ENCODE results near the gene ADCY7.

ADCY7 gene

DNA sequence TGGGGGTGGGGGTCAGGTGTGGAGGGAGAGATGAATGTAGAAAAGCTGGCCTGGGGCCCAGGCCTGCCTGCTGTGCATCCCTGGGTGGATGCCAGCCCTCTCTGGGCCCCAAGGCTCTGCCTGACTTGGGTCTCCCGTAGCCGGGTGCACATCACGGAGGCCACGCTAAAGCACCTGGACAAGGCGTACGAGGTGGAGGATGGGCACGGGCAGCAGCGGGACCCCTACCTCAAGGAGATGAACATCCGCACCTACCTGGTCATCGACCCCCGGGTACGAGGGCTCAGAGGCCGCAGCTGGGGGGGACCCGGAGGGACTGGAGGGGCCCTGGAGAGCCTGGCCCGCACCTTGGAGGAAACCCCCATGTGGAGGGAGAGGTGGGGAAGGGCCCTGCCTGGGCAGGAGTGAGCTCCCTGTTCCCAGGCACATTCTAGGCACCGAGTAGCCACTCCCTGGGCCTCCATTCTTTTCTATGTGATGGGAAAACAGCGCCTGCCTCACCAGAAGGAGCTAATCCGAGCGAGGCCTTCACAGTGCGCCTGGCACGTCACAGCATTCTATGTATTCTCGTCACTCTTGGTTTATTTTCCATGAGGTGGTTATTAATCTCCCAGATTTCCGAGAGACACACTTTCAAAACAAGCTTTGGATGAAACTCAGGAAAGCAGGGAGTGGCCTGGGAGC is 34.7 kb downstream of the ADCY7 start:
- no peak for FAIRE-seq

DNA sequence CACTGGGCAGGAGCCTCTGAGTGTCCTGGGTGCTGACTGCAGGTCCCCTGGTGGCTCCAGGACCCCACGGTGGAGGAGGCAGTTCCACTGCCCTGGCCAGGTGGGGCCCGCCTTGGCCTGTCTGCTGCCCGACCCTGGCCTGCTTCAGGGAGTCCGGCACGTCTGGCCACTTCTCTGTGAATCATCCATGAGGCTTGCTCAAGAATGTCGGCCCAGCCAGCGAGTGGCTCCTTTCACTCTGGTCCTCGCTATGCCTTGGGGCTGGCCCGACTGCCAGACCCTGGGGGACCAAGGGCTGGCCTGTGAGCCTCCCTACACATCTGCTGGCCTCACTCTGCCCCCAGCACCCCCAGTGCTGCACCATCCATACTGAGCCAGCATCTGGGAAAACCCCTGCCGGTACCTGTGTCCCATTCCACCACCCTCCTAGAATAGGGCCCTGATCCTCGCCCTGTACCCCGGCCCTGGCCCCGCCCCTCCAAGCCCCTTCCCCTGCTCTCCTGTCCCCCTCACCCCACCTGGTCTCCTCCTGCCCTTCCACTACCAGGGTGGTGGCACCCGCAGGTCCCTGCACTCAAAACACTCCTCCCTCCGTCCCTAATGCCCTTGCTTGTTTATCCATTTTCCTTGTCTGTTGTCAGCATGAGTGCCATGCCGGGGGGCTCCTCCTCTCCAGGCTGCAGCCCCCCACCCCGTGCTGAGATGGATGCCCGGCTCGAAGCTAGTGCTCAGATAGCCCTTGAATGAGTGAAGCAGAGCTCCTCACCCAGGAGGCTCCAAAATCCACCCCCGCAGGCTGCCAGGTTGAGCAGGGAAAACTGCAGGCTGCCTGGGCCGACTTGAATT is 35.5 kb downstream of the ADCY7 start:
- no peak for FAIRE-seq

DNA sequence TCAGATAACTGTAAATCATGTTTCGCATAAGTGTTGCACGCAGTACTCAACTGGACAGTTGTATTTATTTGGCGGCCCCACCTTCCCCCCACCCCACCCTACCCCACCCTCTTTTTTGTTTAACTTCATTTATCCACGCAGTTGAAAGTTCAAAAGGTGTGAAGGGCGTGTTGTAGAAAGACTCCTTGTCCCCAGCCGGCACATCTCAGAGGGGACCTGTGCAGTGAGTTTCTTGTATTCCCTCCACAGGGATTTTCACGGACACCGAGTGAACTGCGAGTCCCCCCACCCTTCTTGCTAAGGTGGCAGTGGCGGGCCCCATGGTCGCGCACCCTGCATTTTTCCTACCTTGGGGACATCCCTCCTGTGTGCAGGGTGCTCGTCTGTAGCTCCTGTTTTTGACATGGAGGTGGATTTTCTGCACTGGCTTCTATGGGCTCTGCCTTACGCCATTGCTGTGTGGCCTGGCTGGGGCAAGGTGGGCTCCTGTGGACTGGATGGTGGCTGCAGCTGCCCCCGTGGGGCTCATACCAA is 36.2 kb downstream of the ADCY7 start:
- no peak for FAIRE-seq

DNA sequence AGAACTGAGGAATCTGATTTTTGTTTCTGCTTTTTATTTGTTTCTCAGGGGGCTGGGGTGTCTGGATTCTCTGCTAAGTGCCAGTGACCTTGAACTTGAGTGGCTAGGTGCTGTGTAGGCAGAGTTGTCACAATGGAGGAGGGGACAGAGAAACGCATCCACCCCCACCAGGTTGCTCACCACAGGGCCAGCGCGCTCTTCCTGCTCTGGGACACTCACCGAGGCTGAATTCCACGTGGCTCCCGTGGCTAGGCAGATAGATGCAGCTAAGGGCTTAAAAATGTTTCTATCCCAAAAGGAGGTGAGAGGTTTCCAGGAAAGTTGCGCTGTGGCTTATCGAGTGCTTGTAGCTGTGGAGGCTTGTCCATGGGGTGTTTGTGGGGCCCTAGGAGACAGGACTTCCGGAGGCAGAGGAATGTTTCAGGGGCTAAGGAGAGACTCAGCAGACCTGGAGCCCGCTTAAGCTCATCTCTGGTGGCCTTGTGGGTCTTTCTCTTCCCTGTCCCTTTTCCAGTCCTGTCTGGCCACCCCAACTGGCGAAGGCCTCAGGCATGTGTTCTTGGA is 36.8 kb downstream of the ADCY7 start:
- FAIRE-seq = no peak

DNA sequence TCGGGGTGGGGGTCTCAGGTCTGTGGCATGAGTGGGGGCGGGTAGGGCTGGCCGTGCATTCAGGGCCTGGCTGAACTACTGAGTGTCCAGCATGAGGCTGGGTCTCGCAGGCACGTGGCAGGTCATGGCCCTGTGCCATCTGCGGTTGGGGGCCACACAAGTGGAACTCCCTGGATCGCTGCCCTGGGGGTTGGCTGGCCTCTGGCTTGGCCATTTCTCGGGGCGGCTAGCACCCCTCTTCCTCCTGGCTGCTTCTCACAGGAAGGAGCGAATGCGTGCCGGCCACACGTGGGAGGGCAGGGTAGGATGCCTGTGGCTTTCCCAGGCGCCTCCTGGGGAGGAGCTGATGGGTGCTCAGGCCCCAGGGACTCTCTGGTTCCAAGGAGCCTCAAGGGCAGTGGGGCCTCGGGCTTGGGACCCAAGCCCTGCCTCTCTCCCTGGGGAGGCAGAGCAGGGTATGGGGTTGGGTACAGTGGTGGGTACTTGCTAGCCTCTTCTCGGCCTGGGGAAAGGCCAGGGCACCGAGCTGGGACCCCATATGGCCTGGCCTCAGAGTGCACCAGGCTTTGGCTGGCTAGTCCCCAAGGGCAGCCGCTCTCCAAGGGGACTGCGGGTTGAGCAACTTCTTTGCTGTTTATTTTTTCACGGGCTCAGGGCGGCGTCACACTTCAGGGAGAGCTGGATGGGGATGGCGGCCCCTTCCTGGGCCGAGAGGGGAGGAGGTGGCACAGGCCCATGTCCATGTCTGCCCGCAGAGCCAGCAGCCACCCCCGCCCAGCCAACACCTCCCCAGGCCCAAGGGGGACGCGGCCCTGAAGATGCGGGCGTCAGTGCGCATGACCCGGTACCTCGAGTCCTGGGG is 37.5 kb downstream of the ADCY7 start:
- FAIRE-seq = no peak

DNA sequence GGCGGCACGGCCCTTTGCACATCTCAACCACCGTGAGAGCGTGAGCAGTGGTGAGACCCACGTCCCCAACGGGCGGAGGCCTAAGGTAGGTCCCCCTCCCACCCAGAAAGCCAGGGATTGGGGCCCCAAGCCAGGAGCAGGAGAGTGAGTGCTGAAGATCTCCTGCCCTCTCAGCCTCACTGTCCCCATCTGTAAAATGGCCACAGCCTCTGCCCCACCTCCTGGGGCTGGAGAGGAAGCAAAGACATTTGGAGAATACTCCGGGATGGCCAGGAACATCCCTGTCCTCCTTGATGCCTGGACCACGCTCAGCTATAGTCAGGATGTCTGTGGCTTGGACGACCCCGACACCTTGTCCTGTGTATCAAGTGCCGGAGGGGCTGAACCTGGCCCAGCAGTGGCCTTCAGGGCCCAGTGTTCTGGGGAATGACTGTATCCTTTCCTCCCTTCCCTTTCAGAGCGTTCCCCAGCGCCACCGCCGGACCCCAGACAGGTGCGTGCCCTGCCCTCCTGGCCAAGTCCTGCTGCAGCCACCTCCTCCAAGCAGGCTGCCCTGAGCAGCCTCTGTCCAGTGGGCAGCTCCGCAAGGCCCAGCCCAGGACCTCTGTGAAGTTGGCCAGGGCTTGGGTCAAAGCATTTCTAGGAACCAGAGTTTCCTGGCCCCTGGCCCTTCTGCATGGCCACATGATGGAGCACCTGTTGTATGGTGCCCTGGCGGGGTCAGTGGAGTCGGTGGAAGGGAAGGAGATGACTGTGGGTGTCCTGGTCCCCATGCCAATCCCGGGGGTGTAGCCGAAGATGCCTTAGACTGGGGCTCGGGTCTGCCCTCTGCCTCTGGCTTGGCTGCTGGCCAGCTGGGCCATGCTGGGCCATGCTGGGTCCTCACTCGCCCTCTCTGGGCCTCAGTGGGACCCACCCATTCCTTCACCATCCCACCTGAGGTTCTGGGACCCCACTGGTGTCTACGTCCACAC is 38.4 kb downstream of the ADCY7 start:
- no peak for FAIRE-seq

DNA sequence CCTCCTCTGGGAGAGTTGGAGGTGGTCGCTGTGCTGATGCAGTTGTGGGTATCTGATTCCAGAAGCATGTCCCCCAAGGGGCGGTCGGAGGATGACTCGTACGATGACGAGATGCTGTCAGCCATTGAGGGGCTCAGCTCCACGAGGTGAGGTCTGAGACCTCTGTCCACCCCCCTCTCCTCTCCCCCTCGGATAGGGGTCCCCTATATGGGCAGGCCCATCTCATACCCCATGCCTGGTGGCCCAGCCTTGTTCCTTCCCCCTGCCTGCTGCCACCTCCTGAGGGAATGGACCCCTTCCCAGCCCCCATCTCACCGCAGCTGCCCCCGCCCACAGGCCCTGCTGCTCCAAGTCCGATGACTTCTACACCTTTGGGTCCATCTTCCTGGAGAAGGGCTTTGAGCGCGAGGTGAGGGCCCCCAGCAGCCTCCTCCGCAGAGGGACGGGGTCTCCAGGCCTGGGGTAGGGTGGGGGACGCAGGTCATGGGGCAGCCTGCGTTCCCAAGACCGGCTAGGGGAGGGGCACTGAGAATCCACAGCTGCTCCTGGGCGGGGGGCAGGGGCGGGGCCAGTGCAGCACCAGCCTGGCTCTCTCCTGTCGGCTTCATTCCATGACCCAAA is 39.2 kb downstream of the ADCY7 start:
- no peak for FAIRE-seq

DNA sequence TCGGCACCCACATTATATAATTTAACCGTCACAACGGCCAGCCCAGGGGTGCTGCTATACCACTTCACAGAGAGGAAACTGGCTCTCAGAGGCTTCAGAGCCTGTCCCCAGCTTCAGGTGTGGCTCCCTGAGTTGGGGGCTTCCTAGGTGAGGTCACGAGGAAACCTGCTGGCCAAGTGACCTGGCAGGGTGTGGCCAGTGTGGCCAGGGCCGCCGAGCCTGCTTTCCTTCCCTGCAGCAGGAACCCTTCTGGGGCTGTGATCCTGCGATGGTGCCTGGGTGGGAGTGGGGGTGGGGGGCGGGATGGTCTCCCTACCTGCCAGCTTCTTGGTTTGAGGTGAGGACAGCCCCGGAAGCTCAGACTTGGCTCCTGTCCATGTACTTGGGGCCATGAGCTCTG is 39.9 kb downstream of the ADCY7 start:
- no peak for FAIRE-seq

DNA sequence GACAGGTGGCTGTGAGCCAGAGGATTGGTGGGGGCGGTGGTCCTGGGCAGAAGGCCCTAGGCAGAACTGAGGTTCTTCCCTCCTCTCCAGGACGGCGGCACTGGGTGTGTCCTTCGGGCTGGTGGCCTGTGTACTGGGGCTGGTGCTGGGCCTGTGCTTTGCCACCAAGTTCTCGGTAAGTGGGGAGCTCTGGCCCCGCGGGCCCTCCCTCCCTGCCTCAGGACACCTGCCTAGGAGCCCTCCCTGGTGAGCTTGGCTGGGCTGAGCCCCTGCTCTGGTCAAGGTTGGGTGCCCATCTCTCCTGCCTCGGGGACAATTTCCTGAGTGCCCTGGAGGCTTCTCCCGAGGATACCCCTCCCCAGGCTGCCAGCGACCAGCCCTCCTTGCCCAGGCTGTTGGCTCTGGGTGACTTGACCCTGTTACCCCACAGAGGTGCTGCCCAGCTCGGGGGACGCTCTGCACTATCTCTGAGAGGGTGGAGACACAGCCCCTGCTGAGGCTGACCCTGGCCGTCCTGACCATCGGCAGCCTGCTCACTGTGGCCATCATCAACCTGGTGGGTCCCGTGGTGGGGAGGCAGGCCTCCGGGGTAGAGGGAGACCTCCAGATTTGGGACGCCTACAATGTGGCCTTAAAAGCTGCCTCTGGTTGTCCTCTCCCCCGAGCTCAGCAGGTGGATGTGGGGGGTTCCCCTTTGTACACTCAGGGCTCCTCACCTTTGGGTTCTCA is 42.0 kb downstream of the ADCY7 start:
- FAIRE-seq = no peak

DNA sequence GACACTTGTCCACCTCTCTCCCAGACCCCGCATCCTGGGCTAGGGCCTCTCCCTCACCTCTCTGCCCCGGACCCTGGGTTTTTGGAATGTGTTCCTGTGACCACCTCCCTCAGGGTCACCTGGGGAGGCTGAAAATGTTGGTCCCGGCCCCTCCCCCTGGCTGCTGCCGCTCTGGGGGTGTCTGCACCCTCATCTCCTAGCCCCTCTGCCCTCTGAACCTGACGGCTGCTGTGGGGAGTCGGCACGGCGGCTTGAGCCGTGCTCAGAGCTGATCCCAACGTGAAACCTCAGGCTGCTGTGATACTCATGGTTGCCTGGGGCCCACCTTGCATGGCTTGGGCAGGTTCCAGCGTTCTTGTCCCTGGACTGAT is 42.8 kb downstream of the ADCY7 start:
- no peak for FAIRE-seq

DNA sequence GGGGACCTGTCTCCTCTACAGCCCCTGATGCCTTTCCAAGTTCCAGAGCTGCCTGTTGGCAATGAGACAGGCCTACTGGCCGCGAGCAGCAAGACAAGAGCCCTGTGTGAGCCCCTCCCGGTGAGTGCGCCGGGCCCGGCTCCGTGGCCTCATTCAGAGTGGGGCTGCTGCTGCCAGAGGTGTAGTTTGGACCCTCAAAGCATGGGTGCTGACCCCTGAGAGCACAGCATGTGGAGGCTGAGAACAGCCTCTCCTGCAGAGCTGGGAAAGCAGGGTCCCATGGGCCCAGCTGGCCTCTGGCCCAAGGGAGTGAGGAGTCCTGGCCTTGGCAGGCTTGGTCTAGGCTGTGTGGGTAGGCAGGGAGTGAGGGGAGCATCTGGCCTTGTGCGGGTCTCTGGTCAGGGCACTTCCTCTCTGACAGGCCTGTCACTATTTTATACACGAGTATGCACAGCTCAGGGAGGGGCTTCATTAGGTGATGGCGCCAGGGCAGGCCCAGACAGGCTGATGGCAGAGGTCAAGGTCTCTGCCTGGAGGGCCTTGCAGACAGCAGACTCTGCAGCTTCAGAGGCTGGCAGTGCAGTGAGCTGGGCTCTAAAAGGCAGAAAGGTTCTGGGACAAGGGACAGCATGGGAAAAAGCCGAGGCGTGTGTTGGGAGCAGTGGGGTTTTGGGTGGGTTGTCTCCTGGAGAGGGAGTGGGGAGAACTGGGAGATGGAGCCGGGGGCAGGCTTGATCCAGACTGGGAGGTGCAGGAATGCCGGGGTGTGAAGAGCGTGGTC is 43.4 kb downstream of the ADCY7 start:
- FAIRE-seq = no peak

DNA sequence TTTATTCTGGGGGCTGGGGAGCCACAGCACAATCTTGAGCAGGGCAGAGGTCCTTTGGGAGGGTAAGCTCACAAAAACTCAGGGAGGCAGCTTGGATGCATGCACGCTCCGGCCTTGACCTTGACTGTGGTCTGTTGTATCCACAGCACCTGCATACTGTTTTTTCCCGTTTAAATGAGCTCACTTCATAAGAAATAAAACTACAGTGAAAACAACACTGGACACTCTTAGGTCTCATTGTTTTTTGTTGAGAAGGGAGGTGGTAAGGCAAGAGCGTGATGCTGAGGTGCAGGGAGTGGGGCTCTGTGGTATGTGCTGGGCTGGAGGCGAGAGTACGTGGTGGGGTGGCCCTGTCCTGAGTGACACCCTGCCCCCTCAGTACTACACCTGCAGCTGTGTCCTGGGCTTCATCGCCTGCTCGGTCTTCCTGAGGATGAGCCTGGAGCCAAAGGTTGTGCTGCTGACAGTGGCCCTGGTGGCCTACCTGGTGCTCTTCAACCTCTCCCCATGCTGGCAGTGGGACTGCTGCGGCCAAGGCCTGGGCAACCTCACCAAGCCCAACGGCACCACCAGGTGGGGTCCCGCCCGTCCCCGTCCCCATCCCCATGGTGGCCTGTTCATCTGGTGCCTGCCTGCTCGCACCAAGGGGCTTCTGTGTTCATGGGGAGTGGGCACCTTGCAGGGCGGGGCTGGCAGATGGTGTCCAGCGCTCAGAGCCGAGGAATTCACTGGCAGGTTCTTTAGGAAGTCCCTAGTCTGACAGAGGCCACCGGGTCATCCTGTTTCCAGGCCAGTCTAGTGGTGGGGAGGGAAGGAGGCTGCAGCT is 44.2 kb downstream of the ADCY7 start:
- FAIRE-seq = no peak

DNA sequence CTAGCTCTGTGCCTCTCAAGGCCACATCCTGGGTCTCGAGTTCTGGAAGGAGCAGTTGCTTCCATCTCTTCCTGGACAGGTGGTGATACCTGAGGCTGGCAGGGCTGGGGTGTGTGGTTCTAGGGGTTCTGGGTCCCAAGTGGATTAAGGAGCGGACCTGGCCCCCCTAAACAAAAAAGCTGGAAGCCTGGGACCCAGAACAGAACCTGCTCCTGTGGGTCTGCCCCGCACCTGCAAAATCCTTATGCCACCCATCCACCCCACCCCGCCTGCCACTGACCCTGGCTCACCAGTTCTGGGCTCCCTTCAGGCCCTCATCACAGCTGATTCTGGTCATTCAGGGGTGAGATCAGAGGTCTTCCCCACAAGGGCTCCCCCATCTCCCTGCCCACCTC is 44.8 kb downstream of the ADCY7 start:
- no peak for FAIRE-seq

DNA sequence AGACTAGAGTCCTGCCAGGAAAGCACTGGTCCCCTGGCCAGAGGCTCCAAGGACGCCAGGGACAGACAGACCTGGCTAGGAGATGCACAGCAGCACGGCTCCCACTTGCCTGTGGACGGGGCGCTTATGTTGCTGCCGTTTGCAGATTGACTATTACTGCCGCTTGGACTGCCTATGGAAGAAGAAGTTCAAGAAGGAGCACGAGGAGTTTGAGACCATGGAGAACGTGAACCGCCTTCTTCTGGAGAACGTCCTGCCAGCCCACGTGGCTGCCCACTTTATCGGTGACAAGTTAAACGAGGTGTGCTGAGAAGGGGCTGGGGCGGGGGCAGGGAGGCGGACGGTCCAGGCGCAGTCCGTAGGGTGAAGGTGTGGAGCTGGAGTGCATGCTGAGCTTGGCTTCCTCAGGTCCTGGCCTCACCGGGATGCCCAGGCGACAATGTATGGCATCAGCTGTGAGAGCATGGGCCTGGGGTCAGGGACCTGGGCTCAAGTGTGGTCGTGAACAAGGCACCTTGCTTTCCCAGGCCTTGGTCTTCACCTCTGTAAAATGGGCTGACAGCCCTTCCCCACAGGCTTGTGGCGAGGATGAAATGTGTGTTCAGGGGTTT is 45.6 kb downstream of the ADCY7 start:
- FAIRE-seq = no peak

DNA sequence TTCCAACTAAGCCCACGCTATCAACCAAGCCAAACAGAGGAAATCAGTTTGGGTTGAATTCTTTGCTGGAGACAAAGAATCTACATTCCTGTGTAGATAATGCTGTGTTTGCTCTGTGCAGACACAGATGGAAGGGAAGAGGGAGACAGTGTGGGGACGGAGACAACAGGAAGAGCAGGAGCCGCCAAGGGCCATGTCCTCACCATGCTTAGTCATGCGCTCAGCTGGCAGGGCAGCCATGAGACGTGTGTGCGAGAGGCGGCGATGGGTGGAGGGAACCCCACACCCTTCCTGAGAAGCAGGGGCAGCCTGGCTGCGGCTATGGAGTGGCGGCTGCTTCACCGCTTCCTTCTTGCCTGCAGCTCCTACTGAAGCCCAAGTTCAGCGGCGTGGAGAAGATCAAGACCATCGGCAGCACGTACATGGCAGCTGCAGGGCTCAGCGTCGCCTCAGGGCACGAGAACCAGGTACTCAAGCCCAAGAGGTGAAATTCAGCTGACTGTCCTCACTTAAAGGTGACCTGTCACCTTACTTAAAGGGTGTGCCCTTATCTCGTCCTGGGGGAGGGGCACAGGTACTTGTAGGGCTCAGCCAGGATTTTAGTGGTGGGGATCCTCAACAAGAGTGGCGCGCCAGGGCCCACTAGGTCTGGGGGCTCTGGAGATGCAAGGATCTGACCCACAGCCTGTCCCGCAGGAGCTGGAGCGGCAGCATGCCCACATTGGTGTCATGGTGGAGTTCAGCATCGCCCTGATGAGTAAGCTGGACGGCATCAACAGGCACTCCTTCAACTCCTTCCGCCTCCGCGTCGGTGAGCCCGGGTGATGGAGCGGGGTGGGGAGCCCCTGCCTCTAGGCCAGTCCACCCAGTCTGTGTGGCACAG is 47.5 kb downstream of the ADCY7 start:
- no peak for FAIRE-seq

DNA sequence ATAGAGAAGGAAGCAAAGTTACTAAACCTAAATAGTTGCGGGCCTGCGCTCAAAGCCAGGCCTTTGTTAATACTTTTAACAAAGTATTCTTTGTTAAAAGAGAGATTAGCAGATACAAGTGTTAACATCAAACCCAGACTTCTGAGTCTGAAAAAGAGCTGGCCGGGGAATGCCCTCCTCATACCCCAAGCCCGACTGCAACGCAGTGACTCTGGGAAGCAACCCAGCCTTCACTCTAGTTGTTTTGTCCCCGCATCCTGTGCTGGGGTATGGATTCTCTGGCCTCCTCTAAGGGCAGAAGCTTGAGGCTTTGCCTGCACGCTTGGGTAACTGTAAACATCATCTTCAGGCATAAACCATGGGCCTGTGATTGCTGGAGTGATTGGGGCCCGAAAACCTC is 48.3 kb downstream of the ADCY7 start:
- no peak for FAIRE-seq

DNA sequence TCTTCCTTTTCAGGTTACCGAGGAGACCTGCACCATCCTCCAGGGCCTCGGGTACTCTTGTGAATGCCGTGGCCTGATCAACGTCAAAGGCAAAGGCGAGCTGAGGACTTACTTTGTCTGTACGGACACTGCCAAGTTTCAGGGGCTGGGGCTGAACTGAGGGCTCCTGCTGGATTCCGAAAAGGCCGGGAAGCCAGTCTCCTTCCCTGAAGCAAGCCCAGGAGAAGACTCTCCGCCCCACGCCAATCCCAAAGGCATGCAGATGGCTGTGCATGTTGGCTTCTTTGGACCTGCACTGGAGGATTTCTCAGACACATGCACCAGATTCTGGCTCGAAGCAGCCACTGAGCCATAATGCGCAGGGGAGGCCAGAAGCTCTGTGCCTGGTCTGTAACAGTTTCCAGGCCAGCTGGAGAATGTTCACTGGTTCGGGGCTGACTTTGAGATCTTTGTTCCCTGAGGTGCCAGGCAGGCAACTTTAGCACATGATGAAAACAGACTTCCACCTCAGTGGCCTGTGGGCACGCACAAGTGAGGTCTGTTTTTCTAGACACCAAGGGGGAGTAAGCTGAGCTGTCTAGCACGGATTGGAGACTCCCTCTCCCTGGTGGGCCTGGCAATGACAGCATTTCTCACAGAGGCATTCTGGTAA is 49.1 kb downstream of the ADCY7 start:
- FAIRE-seq = no peak
